NCI-H345 treated with DMSO at 0.1 percent for 48 hours (cell line): ENCODE results near the gene PLEKHO2.

Source experiments
- DNase-seq: peaks from one replicate; lab custom pipeline; 2025; ENCODE audit not compliant: unreplicated experiment; lab: John Stamatoyannopoulos, UW

Gene PLEKHO2

GRCh38 chr15:64825431-64826294 lies 16.1 kb upstream of the PLEKHO2 start, which contains the start of gene PIF1:
TSS of gene PIF1 (minus strand) at chr15:64825647. CDS start at chr15:64824335, 1,312 bp downstream.
- peak; percentile 92 for DNase-seq

- no peak for DNase-seq
These were observed 12.7 kb upstream of the PLEKHO2 start for GRCh38 chr15:64828985-64829384.

- DNase-seq: no peak
These were observed 8.0 kb upstream of the PLEKHO2 start for GRCh38 chr15:64833690-64834089.

GRCh38 chr15:64836023-64836536 lies 5.6 kb upstream of the PLEKHO2 start:
- no peak for DNase-seq

- no peak for DNase-seq
These were observed 4.2 kb upstream of the PLEKHO2 start for GRCh38 chr15:64837502-64837901.

GRCh38 chr15:64841060-64841343 lies 713 bp upstream of the PLEKHO2 start:
- DNase-seq: no peak

- no peak for DNase-seq
These were observed 603 bp downstream of the PLEKHO2 start for GRCh38 chr15:64842096-64842939.

GRCh38 chr15:64842986-64843561 lies 1.4 kb downstream of the PLEKHO2 start:
- DNase-seq: no peak

GRCh38 chr15:64843991-64844390 lies 2.3 kb downstream of the PLEKHO2 start:
- DNase-seq: no peak

- DNase-seq: no peak
These were observed 2.9 kb downstream of the PLEKHO2 start for GRCh38 chr15:64844576-64845145.

- no peak for DNase-seq
These were observed 3.5 kb downstream of the PLEKHO2 start for GRCh38 chr15:64845183-64845611.

GRCh38 chr15:64845831-64846595 lies 4.3 kb downstream of the PLEKHO2 start:
- DNase-seq: no peak

GRCh38 chr15:64847016-64847415 lies 5.3 kb downstream of the PLEKHO2 start:
- DNase-seq: no peak

GRCh38 chr15:64847448-64847847 lies 5.7 kb downstream of the PLEKHO2 start:
- DNase-seq: no peak

- DNase-seq: no peak
These were observed 6.4 kb downstream of the PLEKHO2 start for GRCh38 chr15:64847876-64848716.

- no peak for DNase-seq
These were observed 9.2 kb downstream of the PLEKHO2 start for GRCh38 chr15:64850778-64851502.

- no peak for DNase-seq
These were observed 9.8 kb downstream of the PLEKHO2 start for GRCh38 chr15:64851503-64851840.

- DNase-seq: no peak
These were observed 12.3 kb downstream of the PLEKHO2 start for GRCh38 chr15:64854041-64854440.

GRCh38 chr15:64854526-64854925 lies 12.8 kb downstream of the PLEKHO2 start:
- no peak for DNase-seq
